UCSD-AML1 (cell line): ENCODE data around the gene WDR37.

Experiments
- DNase-seq: peaks from one replicate; lab custom pipeline; 2025; ENCODE audit not compliant: unreplicated experiment; lab: John Stamatoyannopoulos, UW

The WDR37 gene

GRCh38 chr10:1122349-1122748 is 66.2 kb downstream of the WDR37 start:
- DNase-seq = no peak

- DNase-seq = no peak
These were observed 67.0 kb downstream of the WDR37 start for GRCh38 chr10:1123198-1123597.

- no peak for DNase-seq
These were observed 67.8 kb downstream of the WDR37 start for GRCh38 chr10:1123972-1124371.

GRCh38 chr10:1124796-1125195 is 68.6 kb downstream of the WDR37 start:
- no peak for DNase-seq

- no peak for DNase-seq
These were observed 70.3 kb downstream of the WDR37 start for GRCh38 chr10:1126461-1126860.

GRCh38 chr10:1127629-1128028 is 71.4 kb downstream of the WDR37 start:
- no peak for DNase-seq

- no peak for DNase-seq
These were observed 71.9 kb downstream of the WDR37 start for GRCh38 chr10:1128115-1128514.

GRCh38 chr10:1128649-1129048 is 72.5 kb downstream of the WDR37 start:
- DNase-seq = no peak

- DNase-seq = no peak
These were observed 74.0 kb downstream of the WDR37 start for GRCh38 chr10:1130226-1130625.

GRCh38 chr10:1130995-1131790 is 75.0 kb downstream of the WDR37 start:
- DNase-seq = no peak

- no peak for DNase-seq
These were observed 76.4 kb downstream of the WDR37 start for GRCh38 chr10:1132584-1132983.

- no peak for DNase-seq
These were observed 77.4 kb downstream of the WDR37 start for GRCh38 chr10:1133495-1134045.

- no peak for DNase-seq
These were observed 78.0 kb downstream of the WDR37 start for GRCh38 chr10:1134156-1134555.

- DNase-seq = no peak
These were observed 80.1 kb downstream of the WDR37 start for GRCh38 chr10:1136268-1136667.

GRCh38 chr10:1137499-1138163 is 81.4 kb downstream of the WDR37 start:
- DNase-seq = no peak

- no peak for DNase-seq
These were observed 82.3 kb downstream of the WDR37 start for GRCh38 chr10:1138529-1138928.

GRCh38 chr10:1141261-1141660 is 85.1 kb downstream of the WDR37 start:
- DNase-seq = no peak

- DNase-seq = no peak
These were observed 85.5 kb downstream of the WDR37 start for GRCh38 chr10:1141701-1142100.

GRCh38 chr10:1142596-1142995 is 86.4 kb downstream of the WDR37 start:
- DNase-seq = no peak

- no peak for DNase-seq
These were observed 91.6 kb downstream of the WDR37 start for GRCh38 chr10:1147810-1148209.

- DNase-seq = no peak
These were observed 92.8 kb downstream of the WDR37 start for GRCh38 chr10:1148855-1149605.
